Measurements from ENCODE around the gene FAM171A2. TPM values are rescaled to one million over a fixed set of nuclear protein-coding genes. Genes with fewer than 3 reads are reported as not detected.

The FAM171A2 gene
- total and polyA plus RNA-seq, 2 donors (not counting 1 experiment from before 2014, with no cell fraction given) = 0.18 to 0.69 TPM

DNA sequence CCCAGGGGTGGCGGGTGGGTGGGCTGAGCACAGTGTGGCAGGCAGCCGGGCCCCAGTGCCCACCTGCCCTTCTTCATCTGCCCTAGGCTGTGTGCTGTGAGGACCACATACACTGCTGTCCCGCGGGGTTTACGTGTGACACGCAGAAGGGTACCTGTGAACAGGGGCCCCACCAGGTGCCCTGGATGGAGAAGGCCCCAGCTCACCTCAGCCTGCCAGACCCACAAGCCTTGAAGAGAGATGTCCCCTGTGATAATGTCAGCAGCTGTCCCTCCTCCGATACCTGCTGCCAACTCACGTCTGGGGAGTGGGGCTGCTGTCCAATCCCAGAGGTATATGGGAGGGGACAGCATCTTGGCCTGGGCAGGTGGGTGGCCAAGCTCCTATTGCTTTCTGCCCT lies 12.2 kb downstream of the FAM171A2 start:
- Histone ChIP-seq H3K27me3 (replicated peaks in 1 of 4; ENCODE audit: control extremely low read depth in 1 of 4, control insufficient read depth in 3 of 4, insufficient read depth in 4 of 4, low read length in 3 of 4) (no peaks in the 10 kb centered on the region), H3K79me2 (ENCODE audit: control insufficient read depth, insufficient read depth, low read length) (no peaks in the 10 kb centered on the region), H3K4me3 (ENCODE audit: control extremely low read depth in 1 of 5, extremely low read depth in 1 of 5, insufficient read depth in 1 of 5, low read depth in 2 of 5, low read length in 4 of 5) (no peak overlapping the region), H3K4me2 (replicated peaks; ENCODE audit: low read depth, low read length, poor library complexity, severe bottlenecking) (no peak overlapping the region), H3K27ac (ENCODE audit: low read length in 2 of 2) (no peak overlapping the region), H2AFZ (ENCODE audit: insufficient read depth, low read depth, low read length, poor library complexity, severe bottlenecking) (no peak overlapping the region), H4K20me1 (ENCODE audit: control insufficient read depth, insufficient read depth, low read length, poor library complexity, severe bottlenecking) (peaks cover 36% of the 10 kb centered on the region), H3K9ac (ENCODE audit: low read length) (no peak overlapping the region), H3K9me3 (ENCODE audit: control extremely low read depth in 1 of 3, control insufficient read depth in 2 of 3, insufficient read depth in 1 of 3, low read length in 2 of 3) (peaks cover 0 to 3% (median 0%) of the 10 kb centered on the region in 3 donors), H3K36me3 (replicated peaks in 1 of 2; ENCODE audit: control extremely low read depth in 1 of 2, control insufficient read depth in 1 of 2, extremely low read depth in 1 of 2, insufficient read depth in 2 of 2, low read length in 1 of 2) (peaks cover 0 to 40% of the 10 kb centered on the region in 2 experiments), H3K4me1 (ENCODE audit: control insufficient read depth in 2 of 2, insufficient read depth in 2 of 2, low read length in 2 of 2) (peaks cover 33 to 39% of the 10 kb centered on the region in 2 donors)
- ChIA-PET CTCF (interaction anchor here (0.6 to 10.1 kb wide), 11 partner anchors 11 to 310 kb away, joined by 3 to 117 read pairs (median 8); partner anchors contain the start of genes FAM171A2 and SLC25A39), POLR2A (interaction anchor here (0.7 to 1.6 kb wide), 3 partner anchors 12 to 135 kb away, joined by 3 to 4 read pairs (median 4); partner anchors contain the start of gene FAM171A2)
- Mint-ChIP-seq H3K4me3 (no peak overlapping the region), H3K9me3 (ENCODE audit: insufficient read depth) (no peaks in the 10 kb centered on the region), H3K27ac (peak overlapping the region; percentile 61), H3K4me1 (peaks cover 31% of the 10 kb centered on the region), H3K27me3 (no peaks in the 10 kb centered on the region)
- WGBS (ENCODE audit: insufficient coverage) = 94% methylated on average over 8 of the region's 8 CpGs
- DNase-seq = no peak
- no peak for ATAC-seq (ENCODE audit: low read depth)
- intact Hi-C loops (cut with micrococcal nuclease) = loop anchor here (5.0 kb wide), 1 partner anchor 409 kb away; the partner anchor contains the start of gene PPY
- TF ChIP-seq CTCF (IDR thresholded peaks at IDR 0.05) (no peak), EZH2 (IDR thresholded peaks at IDR 0.05; ENCODE audit: borderline replicate concordance, insufficient read depth, low read depth, low read length, poor library complexity, severe bottlenecking) (no peak)

GRCh38 chr17:44350733-44351226 lies 12.9 kb downstream of the FAM171A2 start:
- Mint-ChIP-seq H3K4me3 (peak overlapping the region; percentile 35), H3K27me3 (no peaks in the 10 kb centered on the region), H3K27ac (peak overlapping the region; percentile 58), H3K9me3 (ENCODE audit: insufficient read depth) (no peaks in the 10 kb centered on the region), H3K4me1 (peaks cover 38% of the 10 kb centered on the region)
- intact Hi-C loops (cut with micrococcal nuclease) = loop anchor here (1.0 to 5.0 kb wide), 2 partner anchors 140 to 408 kb away; partner anchors contain the start of gene PPY
- H3K4me2 ChIP-seq (replicated peaks; ENCODE audit: low read depth, low read length, poor library complexity, severe bottlenecking) = no peak overlapping the region
- no peaks in the 10 kb centered on the region for H3K27me3 ChIP-seq (replicated peaks in 1 of 4; ENCODE audit: control extremely low read depth in 1 of 4, control insufficient read depth in 3 of 4, insufficient read depth in 4 of 4, low read length in 3 of 4)
- CTCF ChIA-PET = interaction anchor here (0.8 to 10.1 kb wide), 13 partner anchors 12 to 406 kb away, joined by 3 to 117 read pairs (median 8); partner anchors contain the start of genes FAM171A2 and SLC25A39
- WGBS (ENCODE audit: insufficient coverage) = 64% methylated on average over 6 of the region's 6 CpGs
- POLR2A ChIA-PET = interaction anchor here (0.7 to 1.6 kb wide), 3 partner anchors 13 to 134 kb away, joined by 3 to 4 read pairs (median 4); partner anchors contain the start of gene FAM171A2
- H3K27ac ChIP-seq (ENCODE audit: low read length in 2 of 2) = no peak overlapping the region
- H3K79me2 ChIP-seq (ENCODE audit: control insufficient read depth, insufficient read depth, low read length) = no peaks in the 10 kb centered on the region
- ATAC-seq (ENCODE audit: low read depth) = peak; percentile 41
- H3K4me1 ChIP-seq (ENCODE audit: control insufficient read depth in 2 of 2, insufficient read depth in 2 of 2, low read length in 2 of 2) = peaks cover 40 to 46% of the 10 kb centered on the region in 2 donors
- DNase-seq = peak; percentile 83
- TF ChIP-seq CTCF (IDR thresholded peaks at IDR 0.05) = peak; percentile 85
- no peak for TF ChIP-seq EZH2 (IDR thresholded peaks at IDR 0.05; ENCODE audit: borderline replicate concordance, insufficient read depth, low read depth, low read length, poor library complexity, severe bottlenecking)
- H3K9ac ChIP-seq (ENCODE audit: low read length) = no peak overlapping the region
- no peak overlapping the region for H3K4me3 ChIP-seq (ENCODE audit: control extremely low read depth in 1 of 5, extremely low read depth in 1 of 5, insufficient read depth in 1 of 5, low read depth in 2 of 5, low read length in 4 of 5)
- H3K9me3 ChIP-seq (ENCODE audit: control extremely low read depth in 1 of 3, control insufficient read depth in 2 of 3, insufficient read depth in 1 of 3, low read length in 2 of 3) = peaks cover 0 to 3% (median 0%) of the 10 kb centered on the region in 3 donors
- H2AFZ ChIP-seq (ENCODE audit: insufficient read depth, low read depth, low read length, poor library complexity, severe bottlenecking) = no peak overlapping the region
- H3K36me3 ChIP-seq (replicated peaks in 1 of 2; ENCODE audit: control extremely low read depth in 1 of 2, control insufficient read depth in 1 of 2, extremely low read depth in 1 of 2, insufficient read depth in 2 of 2, low read length in 1 of 2) = peaks cover 0 to 40% of the 10 kb centered on the region in 2 experiments
- peaks cover 36% of the 10 kb centered on the region for H4K20me1 ChIP-seq (ENCODE audit: control insufficient read depth, insufficient read depth, low read length, poor library complexity, severe bottlenecking)
